IgD-negative memory B cell (primary cell): ENCODE data around the gene CRYBB2. TPM values are rescaled to one million over a fixed set of nuclear protein-coding genes. Genes with fewer than 3 reads are reported as not detected.
"Not testable (repeated sequence)": the region's sequence is repeated elsewhere in the genome, so short reads cannot be mapped to it uniquely, and the experiment has no call there.

Experiments used
- H3K27ac Mint-ChIP-seq, 3 donors: one replicate each; pipeline ENCODE4 v1.8.0; 2020 to 2022; ENCODE audit warnings: mild to moderate bottlenecking in 3 of 3, mixed read lengths in 3 of 3, moderate library complexity in 1 of 3
- H3K27me3 Mint-ChIP-seq: one replicate; pipeline ENCODE4 v1.8.0; 2021; ENCODE audit warnings: mixed read lengths
- H3K36me3 Mint-ChIP-seq: one replicate; pipeline ENCODE4 v1.8.0; 2020; ENCODE audit warnings: mild to moderate bottlenecking, mixed read lengths
- H3K4me1 Mint-ChIP-seq, 3 donors: one replicate each; pipeline ENCODE4 v1.8.0; 2020 to 2022; ENCODE audit warnings: mixed read lengths in 3 of 3, mild to moderate bottlenecking in 1 of 3
- H3K4me3 Mint-ChIP-seq, 4 donors: one replicate each; pipeline ENCODE4 v1.8.0; 2020 to 2022; ENCODE audit warnings: mild to moderate bottlenecking in 4 of 4, mixed read lengths in 4 of 4, moderate library complexity in 3 of 4
- H3K9me3 Mint-ChIP-seq, 3 donors: one replicate each; pipeline ENCODE4 v1.8.0; 2020 to 2021; ENCODE audit warnings: mixed read lengths in 3 of 3, mild to moderate bottlenecking in 1 of 3
- polyA plus RNA-seq: library from polyadenylated mRNA; unstranded; fragments of 300-500 nt; fragmentation: Illumina TruSeq; gene quantifications from one replicate; pipeline ENCODE4 v1.2.3, GENCODE V29; 2021

CRYBB2 gene, protein sequence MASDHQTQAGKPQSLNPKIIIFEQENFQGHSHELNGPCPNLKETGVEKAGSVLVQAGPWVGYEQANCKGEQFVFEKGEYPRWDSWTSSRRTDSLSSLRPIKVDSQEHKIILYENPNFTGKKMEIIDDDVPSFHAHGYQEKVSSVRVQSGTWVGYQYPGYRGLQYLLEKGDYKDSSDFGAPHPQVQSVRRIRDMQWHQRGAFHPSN
- not detected for polyA plus RNA-seq

DNA sequence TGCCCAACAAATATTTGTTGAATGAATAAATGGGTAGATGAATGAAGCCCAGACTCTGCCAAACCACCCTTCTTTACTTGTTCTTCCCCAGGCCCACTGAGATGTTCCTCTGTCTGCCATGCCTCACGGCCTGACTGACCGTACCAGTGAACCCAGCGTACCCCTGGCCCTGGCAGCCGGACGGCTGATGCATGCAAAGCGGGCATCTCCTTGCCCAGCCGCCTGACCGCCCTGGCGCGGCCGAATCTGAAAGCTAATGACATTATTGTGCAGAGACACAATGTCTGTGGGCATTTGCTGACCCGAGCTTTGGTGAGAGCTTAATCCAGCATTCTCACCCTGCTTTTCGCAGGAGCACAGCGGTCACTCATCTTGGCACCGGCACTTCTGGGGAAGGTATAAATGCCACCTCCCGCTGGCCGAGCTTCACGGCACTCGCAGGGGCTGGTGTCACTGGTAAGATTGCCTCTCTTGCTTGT is at the start of gene CRYBB2:
Gene CRYBB2 (plus strand): TSS at position 429 of the 479 bp plus-strand sequence. CDS start 1,791 bp downstream, outside the sequence.
- Mint-ChIP-seq H3K4me1 (no peaks in the 10 kb centered on the region), H3K36me3 (no peaks in the 10 kb centered on the region), H3K27ac (no peak within 1 kb of the TSS), H3K4me3 (no peak within 1 kb of the TSS), H3K9me3 (peaks cover 0 to 2% (median 0%) of the 10 kb centered on the region in 3 donors), H3K27me3 (peaks cover 11% of the 10 kb centered on the region)

DNA sequence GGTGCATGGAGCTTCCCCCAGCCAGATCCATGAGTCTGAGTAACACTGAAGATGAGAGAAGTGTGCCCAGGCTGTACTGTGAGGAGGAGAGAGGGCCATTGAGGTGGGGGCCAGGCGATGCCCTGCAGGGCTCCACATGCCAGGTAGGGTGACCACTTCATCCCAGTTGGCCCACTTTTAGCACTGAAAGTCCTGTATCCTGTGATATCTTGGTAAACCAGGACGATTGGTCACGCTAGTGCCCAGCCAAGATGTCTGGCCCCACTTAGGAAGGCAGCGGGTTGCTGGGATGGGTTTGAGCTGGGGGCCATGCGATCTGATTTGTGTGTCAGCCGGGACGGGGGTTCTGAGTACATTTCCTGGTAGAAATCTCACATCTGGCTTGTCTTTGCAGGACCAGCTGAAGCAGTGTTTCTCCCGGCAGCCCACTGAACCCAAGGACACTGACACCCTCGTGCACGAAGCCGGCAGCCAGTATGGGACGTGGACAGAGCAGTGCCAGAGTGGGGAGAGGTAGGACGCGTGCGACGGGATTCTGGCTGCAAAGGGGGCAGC is 48.9 kb upstream of the CRYBB2 start:
- H3K4me1 Mint-ChIP-seq, result no peaks in the 10 kb centered on the region
- no peaks in the 10 kb centered on the region for H3K36me3 Mint-ChIP-seq
- no peak overlapping the region for H3K4me3 Mint-ChIP-seq
- H3K27ac Mint-ChIP-seq, result no peak overlapping the region
- no peaks in the 10 kb centered on the region for H3K9me3 Mint-ChIP-seq
- H3K27me3 Mint-ChIP-seq, result no peaks in the 10 kb centered on the region

DNA sequence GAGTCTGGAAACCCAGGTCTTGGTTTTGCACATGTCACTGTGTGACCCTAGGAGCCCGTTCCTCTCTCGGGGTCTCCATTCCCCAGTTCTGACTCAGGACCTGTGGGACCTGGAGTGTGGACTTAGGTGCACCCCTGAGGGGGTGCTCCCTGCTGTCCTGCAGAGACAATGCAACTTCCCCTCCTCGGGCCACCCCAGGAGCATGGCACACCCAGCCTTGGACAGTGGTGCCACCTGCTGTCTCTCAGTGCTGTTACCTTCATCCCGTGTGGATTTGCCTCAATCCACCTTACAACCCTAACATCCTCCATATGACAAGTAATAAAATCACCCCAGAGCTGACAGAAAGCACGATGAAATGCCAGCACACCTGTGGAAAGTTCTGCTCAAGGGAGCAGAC is 47.3 kb upstream of the CRYBB2 start:
- no peaks in the 10 kb centered on the region for H3K4me1 Mint-ChIP-seq
- H3K27ac Mint-ChIP-seq, result no peak overlapping the region
- H3K4me3 Mint-ChIP-seq, result no peak overlapping the region
- peaks cover 3% of the 10 kb centered on the region for H3K27me3 Mint-ChIP-seq
- no peaks in the 10 kb centered on the region for H3K36me3 Mint-ChIP-seq
- no peaks in the 10 kb centered on the region for H3K9me3 Mint-ChIP-seq

DNA sequence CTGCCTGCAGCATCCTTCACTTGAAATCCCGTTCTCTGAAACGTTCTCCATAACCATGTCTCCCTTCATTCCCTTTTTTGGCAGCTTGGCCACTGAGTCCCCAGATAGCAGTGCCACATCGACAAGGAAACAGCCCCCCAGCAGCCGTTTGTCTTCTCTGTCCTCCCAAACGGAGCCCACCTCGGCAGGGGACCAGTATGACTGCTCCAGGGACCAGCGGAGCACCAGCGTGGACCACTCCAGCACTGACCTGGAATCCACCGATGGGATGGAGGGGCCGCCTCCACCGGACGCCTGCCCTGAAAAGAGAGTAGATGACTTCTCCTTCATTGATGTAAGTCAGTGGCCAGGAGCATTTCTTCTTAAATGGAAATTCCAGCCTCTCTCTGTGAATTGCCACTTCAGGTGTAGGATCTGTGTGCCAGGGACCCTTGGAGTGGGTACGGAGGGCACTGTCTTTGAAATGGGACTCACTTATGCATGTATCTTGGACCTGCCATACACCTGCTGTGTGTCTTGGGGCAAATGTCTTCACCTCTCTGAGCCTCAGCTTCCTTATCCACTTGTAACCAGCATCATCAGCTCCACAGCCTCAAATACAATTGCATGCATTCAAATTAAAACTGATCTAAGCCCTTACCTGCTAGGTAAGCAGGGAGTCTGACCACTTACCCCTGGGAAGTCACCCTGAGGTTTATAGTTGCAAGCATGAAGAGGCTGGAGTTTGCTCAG is 45.1 kb upstream of the CRYBB2 start:
- H3K9me3 Mint-ChIP-seq, result peaks cover 0 to under 1% (median under 1%) of the 10 kb centered on the region in 3 donors
- peak overlapping the region in 1 of 3 donors; percentile 78 for H3K27ac Mint-ChIP-seq
- no peaks in the 10 kb centered on the region for H3K36me3 Mint-ChIP-seq
- no peak overlapping the region for H3K4me3 Mint-ChIP-seq
- peaks cover 3% of the 10 kb centered on the region for H3K27me3 Mint-ChIP-seq
- H3K4me1 Mint-ChIP-seq, result no peaks in the 10 kb centered on the region

DNA sequence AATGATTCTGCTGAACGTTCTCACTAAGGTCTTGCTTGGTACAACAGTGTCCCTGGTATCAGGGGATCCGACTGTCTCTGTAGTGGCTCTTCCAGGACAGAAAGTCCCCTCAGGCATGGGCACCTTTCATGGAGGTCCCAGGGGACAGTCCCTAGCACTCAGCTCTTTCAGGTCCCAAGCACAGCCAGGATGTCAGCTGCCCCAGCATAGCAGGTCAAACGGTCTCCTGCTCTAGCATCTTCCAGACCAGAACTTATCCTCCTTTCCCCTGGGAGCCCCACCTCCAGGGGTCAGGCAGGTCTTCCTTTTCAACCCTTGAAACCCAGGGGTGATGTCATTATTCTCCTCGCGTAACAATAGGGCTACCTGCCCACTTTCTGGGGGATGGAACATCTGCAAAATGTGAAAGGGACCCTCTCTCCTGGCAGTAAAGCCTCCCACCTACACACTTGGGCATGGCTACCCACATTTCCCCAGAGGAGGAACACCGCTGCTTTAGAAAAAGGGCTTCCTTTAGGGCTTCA is 44.5 kb upstream of the CRYBB2 start:
- Mint-ChIP-seq H3K9me3 (peaks cover 3 to 6% (median 5%) of the 10 kb centered on the region in 3 donors), H3K27me3 (peaks cover 4% of the 10 kb centered on the region), H3K27ac (peak overlapping the region in 1 of 3 donors; percentile 78), H3K4me1 (peaks cover 0 to 2% (median 0%) of the 10 kb centered on the region in 3 donors), H3K36me3 (peaks cover 2% of the 10 kb centered on the region), H3K4me3 (no peak overlapping the region)

DNA sequence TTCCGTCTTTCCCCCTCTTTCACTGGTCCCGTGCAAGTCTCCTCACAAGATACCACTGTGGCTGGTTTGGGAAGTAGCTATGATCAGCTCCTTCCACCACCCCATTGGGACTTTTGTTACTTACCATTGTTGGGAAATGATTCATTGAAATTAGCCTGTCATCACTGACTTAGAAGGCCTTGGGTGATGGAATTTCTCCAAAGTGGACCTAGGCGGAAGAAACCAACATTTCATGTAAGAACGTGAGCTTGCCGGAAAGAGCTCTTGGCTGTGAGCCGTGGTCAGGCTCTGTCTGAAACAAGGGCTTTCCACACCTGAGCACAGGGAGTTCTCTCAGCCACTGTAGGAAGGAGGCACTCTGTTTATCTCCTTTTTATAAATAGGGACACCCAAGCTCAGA is 43.3 kb upstream of the CRYBB2 start:
- H3K4me1 Mint-ChIP-seq, result peaks cover 0 to 2% (median 0%) of the 10 kb centered on the region in 3 donors
- H3K4me3 Mint-ChIP-seq, result no peak overlapping the region
- H3K27me3 Mint-ChIP-seq, result peaks cover 5% of the 10 kb centered on the region
- H3K36me3 Mint-ChIP-seq, result peaks cover 2% of the 10 kb centered on the region
- no peak overlapping the region for H3K27ac Mint-ChIP-seq
- peaks cover 4 to 8% (median 6%) of the 10 kb centered on the region in 3 donors for H3K9me3 Mint-ChIP-seq

DNA sequence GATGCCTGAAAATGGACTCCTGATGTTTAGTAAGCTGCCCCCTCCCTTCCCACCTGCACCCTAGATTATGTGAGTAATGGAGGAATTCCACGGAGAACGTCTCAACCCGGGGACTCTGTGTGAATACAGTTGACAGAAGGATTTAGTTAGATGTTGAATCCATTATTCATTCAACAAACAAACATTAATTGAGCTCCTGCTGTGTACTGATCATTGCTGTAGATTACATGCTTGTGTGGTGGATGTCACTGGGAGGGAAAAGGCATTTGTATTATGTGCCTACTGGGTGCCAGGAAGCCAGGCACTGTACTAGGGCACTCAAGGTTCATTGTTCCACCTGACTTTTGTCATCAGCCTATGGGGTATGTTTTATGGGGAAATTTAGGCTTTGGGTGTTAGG is 42.6 kb upstream of the CRYBB2 start:
- Mint-ChIP-seq H3K36me3 (peaks cover 2% of the 10 kb centered on the region), H3K4me1 (peaks cover 0 to 2% (median 0%) of the 10 kb centered on the region in 3 donors), H3K9me3 (peaks cover 6 to 8% (median 6%) of the 10 kb centered on the region in 3 donors), H3K4me3 (no peak overlapping the region), H3K27me3 (peaks cover 6% of the 10 kb centered on the region), H3K27ac (no peak overlapping the region)

DNA sequence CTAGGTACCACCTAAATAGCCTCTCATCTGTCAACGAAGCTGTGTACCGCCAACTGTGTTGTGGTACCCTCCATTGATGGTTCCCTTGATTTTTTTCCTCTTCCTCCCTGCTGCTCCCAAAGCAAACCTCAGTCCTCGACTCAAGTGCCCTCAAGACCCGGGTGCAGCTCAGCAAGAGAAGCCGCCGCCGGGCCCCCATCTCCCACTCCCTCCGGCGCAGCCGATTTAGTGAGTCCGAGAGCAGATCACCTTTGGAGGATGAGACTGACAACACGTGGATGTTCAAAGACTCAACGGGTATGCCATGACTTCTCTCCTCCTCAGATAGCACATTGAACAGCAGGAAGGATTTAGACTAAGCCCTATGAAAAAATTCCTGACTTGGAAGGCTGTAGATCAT is 42.2 kb upstream of the CRYBB2 start:
- H3K4me1 Mint-ChIP-seq, result peaks cover 0 to 2% (median 0%) of the 10 kb centered on the region in 3 donors
- H3K4me3 Mint-ChIP-seq, result no peak overlapping the region
- H3K9me3 Mint-ChIP-seq, result peaks cover 6 to 8% (median 6%) of the 10 kb centered on the region in 3 donors
- H3K27ac Mint-ChIP-seq, result no peak overlapping the region
- peaks cover 6% of the 10 kb centered on the region for H3K27me3 Mint-ChIP-seq
- H3K36me3 Mint-ChIP-seq, result peaks cover 2% of the 10 kb centered on the region

DNA sequence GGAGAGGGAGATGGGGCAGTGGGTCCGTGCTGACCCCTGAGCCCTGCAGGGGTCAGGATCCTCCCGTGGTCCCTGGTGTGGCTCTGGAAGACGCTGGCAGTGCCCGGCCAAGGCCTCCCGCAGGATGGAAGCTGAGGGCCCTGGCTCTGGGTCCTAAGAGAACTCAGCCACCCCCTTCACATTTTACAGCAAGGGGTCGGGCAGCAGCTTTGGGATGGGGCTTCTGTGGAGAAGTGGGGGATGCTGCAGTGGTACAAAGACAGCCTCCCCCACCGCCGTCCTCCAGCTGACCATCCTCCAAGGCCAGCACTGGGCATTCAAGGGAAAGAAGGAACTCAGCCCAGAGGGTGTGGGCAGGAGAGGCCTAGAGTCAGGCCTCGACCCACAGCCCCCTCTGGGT is 41.5 kb upstream of the CRYBB2 start:
- peak overlapping the region in 1 of 4 donors; percentile 77 for H3K4me3 Mint-ChIP-seq
- peaks cover 2% of the 10 kb centered on the region for H3K36me3 Mint-ChIP-seq
- H3K4me1 Mint-ChIP-seq, result peaks cover 0 to 2% (median 0%) of the 10 kb centered on the region in 3 donors
- peaks cover 6% of the 10 kb centered on the region for H3K27me3 Mint-ChIP-seq
- peaks cover 6 to 8% (median 6%) of the 10 kb centered on the region in 3 donors for H3K9me3 Mint-ChIP-seq
- no peak overlapping the region for H3K27ac Mint-ChIP-seq

DNA sequence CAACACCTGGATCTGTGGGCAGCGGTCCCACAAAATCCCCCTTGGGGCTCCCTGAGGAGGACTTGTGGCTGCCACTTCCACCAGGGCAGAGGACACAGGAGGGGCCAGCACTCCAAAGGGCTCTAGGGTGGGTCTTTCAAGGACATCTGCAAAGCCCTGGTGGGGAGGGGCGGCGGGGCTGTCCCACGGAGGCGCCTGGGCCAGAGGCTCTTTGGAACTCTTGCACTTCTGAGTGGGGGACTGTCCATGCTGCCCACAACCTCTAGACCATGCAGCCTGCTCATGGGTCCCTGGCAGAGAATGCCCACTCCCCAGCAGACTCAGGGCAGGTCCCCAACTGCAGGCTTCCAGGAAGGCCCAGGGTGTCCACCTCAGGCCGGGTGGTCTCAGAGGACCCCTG is 41.1 kb upstream of the CRYBB2 start:
- H3K27me3 Mint-ChIP-seq, H3K36me3 Mint-ChIP-seq, H3K9me3 Mint-ChIP-seq, H3K4me1 Mint-ChIP-seq, H3K27ac Mint-ChIP-seq: not testable (repeated sequence)
- H3K4me3 Mint-ChIP-seq, result peak overlapping the region in 2 of 4 donors; percentile 72 to 77

DNA sequence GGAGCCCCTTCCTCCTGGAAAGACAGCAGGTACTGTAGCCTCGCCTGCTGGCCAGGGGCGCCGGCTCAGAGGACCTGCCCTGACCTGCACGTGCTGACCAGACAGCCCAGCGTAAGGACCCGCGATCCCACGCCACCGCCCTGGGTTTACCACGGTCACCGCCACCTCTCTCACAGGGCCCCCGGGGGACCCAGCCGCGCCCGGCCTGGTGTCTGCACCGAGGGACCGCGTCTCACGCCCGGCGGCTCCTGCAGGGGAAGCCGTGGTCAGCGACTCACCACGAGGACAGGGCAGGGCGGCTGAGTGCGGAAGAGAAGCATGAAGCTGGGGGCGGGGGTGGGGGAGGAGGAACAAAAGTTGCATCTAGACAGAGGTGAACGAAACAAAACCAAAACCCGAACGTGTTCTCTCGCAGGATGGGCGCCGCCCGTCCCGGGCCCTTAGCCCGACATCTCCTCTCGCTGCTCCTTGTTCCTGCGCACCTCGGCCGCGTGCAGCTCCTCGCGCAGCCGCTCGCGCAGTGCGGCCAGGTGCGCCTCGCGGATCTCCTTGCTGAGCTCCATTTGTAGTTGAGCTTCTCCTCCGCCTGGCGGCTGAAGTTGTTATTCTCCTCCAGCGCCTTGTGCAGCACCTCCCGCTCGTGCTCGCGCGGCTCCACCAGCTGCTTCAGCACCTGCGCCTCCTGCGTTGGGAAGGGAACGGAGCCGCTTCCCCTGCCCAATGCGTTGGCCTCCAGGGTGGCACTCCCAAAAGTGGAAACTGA is 40.4 kb upstream of the CRYBB2 start:
- H3K4me1 Mint-ChIP-seq, H3K27ac Mint-ChIP-seq, H3K9me3 Mint-ChIP-seq, H3K36me3 Mint-ChIP-seq, H3K27me3 Mint-ChIP-seq: not testable (repeated sequence)
- peak overlapping the region in 1 of 4 donors; percentile 59 for H3K4me3 Mint-ChIP-seq

DNA sequence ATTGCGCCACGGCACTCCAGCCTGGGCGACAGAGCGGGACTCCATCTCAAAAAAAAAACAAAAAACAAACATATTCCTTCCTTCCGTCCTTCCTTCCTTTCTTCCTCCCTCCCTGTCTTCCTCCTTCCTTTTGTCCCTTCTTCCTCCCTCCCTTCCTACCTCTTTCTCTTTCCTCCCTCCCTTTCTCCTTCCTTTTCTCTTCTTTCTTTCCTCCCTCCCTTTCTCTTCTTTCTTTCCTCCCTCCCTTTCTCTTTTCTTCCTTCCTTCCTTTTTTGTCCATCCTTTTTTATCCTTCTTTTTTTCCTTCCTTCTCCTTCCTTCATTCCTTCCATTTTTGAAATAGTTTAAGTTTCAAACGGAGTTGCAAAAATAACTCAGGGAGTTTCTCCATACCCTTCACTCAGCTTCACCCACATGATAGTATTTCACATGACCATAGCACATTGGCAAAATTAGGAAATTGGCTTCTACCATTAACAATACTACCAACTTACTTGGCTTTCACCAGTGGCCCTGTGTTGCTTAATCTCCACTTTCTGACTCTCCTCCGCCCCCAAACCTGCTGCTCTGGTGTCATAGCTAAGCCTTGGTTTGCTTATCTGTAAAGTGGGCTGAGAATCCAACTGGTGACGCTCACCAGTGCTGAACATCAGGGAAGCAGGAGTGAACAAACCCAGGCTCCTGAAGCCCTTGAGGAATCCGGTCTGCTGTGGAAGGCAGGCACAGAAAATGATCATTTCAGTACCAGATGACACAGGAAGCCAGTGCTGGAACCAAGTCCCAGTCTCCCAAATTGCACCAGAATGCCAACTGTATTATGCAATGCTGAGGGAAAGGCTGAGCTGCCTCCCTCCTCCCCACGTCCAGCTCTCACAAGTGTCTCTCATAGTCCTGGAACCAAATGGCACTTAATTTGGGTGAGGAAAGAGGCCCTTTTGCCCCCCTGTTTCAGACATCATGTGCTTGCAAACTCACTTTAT is 37.0 kb upstream of the CRYBB2 start:
- H3K27me3 Mint-ChIP-seq, result peaks cover 7% of the 10 kb centered on the region
- no peak overlapping the region for H3K27ac Mint-ChIP-seq
- peak overlapping the region in 1 of 4 donors; percentile 5 for H3K4me3 Mint-ChIP-seq
- peaks cover 0 to 2% (median 0%) of the 10 kb centered on the region in 3 donors for H3K4me1 Mint-ChIP-seq
- peaks cover 2% of the 10 kb centered on the region for H3K36me3 Mint-ChIP-seq
- H3K9me3 Mint-ChIP-seq, result peaks cover 6 to 8% (median 6%) of the 10 kb centered on the region in 3 donors

DNA sequence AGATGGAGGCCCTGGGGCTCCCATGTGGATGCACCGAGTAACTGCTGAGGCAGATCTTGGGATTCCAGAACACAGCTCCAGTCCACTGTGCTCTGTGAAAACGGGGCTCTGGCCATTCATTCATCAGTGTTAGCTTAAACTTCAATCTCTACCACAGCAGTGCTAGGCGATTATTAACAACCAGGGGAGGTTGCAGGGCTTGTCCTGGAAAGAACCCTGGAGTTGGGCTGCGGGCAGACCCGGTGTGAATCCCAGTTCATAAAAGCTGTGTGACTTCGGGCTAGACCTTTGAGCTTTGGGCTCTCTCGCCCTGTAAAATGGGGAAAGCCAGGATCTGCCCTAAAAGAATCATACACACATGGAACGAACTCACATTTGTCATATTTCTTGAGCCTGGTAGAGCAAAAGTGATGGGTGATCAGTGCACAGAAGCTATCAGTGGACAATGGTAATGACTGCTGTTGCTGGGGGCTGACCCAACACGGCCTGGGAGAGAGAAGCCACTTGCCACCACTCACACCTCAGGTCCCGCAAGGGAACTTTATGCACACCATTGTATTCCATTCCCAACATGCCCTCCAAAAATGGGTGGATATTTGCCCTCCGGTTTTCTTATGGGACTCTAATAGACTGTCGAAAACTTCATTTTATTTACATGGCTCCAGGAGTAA is 35.4 kb upstream of the CRYBB2 start:
- peak overlapping the region in 1 of 4 donors; percentile 27 for H3K4me3 Mint-ChIP-seq
- H3K36me3 Mint-ChIP-seq, result peaks cover 2% of the 10 kb centered on the region
- H3K4me1 Mint-ChIP-seq, result peaks cover 0 to 2% (median 0%) of the 10 kb centered on the region in 3 donors
- H3K9me3 Mint-ChIP-seq, result peaks cover 6 to 11% (median 9%) of the 10 kb centered on the region in 3 donors
- H3K27ac Mint-ChIP-seq, result peak overlapping the region in 1 of 3 donors; percentile 83
- H3K27me3 Mint-ChIP-seq, result peaks cover 7% of the 10 kb centered on the region
